Activated effector memory CD4-positive, alpha-beta T cell treated with Interleukin-2 at 50 U/mL for 16 hours (primary cell): ENCODE data around the gene SLIT3.

Source experiments
- DNase-seq: peaks from one replicate; pipeline ENCODE4 v3.0.0-alpha.2; 2020

SLIT3 gene

DNA sequence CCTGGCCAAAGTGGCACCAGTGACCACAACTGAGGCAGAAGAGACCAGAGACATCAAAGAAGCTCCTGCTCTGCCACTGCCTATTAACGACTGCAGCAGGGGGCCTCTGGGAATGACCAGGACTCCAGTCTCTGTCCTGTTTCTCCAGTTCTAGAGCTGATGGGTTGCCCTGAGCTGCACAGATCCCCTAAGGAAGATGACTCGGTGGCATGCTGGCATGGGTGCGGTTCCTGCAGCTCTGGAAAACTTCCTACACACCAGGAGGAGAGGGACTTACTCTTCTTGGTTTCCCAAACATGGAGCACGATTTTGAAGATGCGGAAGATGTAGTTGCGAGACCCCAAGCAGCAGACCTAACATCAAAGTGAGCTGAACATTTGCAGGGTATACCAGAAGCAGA, 2.7 kb downstream of the SLIT3 start:
- DNase-seq: no peak

DNA sequence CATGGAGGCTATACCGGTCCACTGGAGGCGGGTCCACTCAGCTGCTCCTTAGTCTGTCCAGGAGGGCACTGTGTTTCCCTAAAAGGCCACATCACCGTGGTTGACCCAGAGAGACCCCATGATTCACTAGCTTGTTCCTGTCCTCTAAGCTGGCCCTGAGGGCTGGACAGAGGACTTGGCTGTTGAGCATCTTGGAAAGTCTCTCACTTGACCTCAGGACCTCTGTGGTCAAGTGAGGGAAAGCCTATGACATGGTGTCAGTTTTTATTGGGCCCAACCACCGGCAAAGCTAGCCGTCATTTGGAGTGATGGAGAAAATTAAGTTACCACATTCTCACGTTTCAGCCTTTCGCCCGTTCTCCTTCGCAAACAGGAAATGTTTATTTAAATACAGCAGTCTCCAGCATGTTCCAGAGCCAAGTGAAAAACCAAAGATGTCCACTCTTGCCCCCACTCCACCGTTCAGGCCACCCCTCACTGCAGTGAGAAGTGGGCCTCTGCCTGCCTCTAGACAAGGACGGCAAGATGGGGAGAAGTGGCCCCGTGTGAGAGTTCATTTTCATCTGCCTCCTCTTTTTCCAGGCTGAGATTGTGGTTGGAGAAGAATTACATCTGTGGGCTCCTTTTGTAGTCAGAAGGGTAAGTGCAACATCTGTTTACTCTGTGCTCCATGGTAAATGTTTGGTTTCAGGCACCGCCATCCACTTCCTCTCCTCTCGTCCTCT, 4.4 kb downstream of the SLIT3 start:
- no peak for DNase-seq

- DNase-seq: no peak
Observed at GRCh38 chr5:169295306-169295705, 5.6 kb downstream of the SLIT3 start.

DNA sequence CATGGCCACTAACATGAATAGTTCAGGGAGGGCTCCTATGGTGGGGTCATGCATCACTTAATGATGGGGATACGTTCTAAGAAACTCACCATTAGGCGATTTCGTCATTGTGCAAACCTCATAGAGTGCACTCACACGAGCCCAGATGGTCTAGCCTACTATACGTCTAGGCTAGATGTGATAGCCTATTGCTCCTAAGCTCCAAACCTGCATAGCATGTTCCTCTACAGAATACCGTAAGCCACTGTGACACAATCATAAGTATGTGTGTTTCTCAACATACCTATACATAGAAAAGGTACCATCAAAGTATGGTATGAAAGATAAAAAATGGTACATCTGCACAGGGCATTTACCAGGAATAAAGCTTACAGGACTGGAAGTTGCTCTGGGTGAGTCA, 6.3 kb downstream of the SLIT3 start:
- DNase-seq: no peak

DNA sequence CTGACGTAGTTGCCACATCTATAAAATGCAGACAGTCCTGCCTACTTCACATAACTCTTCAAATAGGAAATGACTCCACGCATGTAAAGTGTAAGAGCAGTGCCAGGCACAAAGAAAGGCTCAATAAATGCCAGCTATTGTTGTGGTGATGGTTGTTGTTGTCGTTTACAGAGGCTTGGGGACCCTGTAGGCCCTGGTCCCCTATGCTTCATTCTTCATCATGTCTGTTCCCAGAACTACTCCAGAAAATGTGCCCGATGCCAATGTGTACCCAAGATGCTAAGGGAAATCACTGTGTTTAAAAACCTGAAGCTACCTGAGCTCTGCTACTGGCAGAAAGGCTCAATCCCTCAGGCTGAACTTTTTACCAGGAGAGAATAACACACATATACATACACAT, 9.1 kb downstream of the SLIT3 start:
- no peak for DNase-seq

GRCh38 chr5:169290895-169291294, 10.0 kb downstream of the SLIT3 start:
- no peak for DNase-seq

DNA sequence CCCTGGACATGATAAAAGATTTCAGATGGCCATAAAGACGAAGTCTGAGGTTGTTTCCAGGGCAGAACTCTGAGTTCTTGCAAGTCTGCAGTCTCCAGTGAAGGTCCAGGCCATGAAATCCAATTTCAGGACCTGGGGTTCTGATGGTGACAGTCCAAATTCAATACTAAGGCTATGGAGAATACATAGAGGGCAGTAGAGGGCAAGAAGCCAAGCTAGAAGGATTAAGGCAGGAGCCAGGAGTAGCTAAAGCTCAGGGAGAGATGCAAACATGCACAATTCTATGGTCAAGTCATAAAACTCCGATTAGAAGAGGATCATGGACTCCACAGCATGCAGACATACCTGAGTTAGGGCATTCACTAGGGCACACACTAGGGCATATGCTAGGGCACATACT, 11.4 kb downstream of the SLIT3 start:
- DNase-seq: no peak

- DNase-seq: no peak
Observed at GRCh38 chr5:169288066-169288930, 12.6 kb downstream of the SLIT3 start.

- DNase-seq: no peak
Observed at GRCh38 chr5:169287529-169287928, 13.4 kb downstream of the SLIT3 start.

GRCh38 chr5:169286572-169287300, 14.2 kb downstream of the SLIT3 start:
- DNase-seq: no peak

DNA sequence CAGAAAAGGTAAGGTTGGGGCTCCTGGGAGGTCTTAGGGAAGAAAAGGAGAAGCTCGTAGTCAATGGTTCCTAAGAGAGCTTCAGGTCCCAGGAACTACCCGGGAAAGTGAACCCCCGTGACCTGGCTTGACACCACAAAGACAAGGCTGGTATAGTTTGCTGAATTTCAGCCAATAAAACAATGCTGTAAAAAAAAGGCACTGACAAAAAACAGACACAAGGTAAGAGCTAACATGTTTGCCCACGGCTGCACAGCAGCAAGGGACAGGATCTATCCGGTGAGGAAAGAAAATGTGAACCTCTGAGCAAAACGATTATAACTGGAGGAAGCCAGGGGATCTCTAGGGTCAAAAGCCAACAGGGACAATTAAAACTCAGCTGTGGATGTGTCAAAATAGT, 17.1 kb downstream of the SLIT3 start:
- DNase-seq: no peak

DNA sequence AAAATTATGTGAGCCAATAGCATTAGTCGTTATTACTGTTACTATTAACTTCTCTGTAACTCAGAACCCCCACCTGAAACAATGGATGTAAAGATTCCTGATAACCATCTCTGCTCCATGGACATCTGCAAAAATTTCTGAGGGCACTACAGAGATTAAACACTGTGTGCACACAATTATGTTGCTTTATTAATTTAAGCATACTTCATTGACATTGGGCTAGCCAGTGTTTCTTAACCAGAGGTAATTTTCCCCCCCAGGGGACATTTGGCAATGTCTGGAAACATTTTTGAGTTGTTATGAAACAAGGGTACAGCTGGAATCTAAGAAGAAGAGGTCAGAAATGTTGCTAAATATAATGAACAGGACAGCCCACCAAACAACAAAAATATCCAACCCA, 19.3 kb downstream of the SLIT3 start:
- DNase-seq: no peak

GRCh38 chr5:169280696-169281095, 20.2 kb downstream of the SLIT3 start:
- DNase-seq: no peak

GRCh38 chr5:169280286-169280685, 20.7 kb downstream of the SLIT3 start:
- no peak for DNase-seq

- no peak for DNase-seq
Observed at GRCh38 chr5:169279125-169279524, 21.8 kb downstream of the SLIT3 start.

DNA sequence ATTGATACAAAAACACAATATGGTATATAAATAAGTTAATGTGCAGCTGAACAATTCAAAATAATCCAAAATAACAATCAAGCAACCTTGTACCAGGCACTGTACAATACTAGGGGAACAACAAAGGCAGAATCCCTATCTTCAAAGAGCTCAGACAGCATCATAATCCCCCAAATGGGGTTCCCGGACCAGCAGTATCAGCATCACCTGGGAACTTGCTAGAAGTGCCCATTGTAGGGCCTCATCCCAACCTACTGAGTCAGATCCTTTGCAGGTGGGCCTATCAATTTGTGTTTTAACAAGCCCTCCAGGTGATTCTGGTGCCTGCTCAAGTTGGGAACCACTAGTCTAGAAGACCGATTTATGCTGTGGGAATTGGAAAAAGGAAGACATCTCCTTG, 27.1 kb downstream of the SLIT3 start:
- DNase-seq: no peak

DNA sequence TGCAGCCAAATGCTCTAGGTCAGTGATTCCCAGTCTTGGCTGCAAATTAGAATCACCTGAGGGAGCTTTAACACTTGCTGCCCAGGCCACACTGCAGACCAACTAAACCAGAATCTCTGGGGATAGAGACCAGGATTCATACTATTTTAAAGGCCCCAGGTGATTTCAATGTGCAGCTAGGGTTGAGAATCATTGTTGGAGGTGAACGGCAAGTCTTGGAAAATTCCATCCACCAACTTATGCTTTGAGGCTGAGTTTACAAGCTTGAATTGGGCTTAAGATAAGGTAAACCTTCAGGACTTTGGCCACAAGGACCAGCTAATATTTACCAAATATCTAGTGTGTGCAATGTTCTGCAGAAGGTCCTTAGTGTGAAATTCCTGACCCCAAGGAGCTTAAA, 27.5 kb downstream of the SLIT3 start:
- no peak for DNase-seq

DNA sequence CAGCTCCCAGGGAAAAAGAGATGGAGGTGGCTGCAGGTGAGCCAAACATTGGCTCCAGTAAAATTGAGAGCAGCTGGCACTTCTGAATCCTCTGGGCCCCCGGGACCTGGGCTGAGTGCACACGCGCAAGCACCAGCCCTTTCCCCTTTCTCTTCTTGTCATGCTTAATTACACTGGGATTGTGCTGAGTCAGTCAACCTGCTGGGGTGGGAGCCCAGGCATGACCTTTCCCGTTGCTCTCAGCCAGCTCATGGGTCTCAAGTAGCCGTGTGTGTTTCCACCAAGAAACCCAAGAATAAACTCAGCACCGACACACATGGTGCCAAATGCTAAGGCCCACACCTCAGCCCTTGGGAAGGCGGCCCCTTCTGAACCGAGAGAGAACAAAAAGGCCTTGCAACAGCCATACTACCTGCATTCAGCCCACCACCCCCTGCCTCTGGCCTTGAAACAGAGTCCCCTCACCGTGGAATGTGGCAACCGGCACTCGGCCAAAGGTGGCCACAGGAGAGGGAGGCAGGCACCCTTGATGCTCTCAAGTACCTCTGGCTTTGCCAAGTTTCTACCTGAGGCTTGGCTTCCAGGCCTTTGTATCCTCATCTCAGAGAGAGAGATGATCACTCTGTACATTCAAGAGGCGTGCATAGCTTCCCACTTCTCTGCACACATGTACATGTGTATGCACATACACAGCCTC, 28.1 kb downstream of the SLIT3 start:
- DNase-seq: no peak

DNA sequence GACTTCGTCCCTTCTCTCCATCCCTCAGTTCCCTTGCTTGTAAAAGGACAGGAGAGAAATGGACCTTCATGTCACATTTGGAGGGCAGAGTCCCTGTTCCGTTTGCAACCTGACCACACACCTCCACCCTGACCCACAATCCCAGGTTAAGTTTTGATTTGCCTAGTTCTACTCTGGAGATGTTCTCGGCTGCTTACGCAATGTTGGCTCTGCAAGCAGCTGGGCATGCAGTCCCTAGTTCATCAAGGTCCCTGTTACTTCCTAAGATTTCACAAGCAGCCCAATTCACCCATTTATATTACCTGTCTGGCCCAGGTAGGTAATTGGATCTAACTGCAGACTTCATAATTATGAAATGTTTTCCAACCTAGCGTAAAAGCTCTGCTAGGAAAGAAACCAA, 28.8 kb downstream of the SLIT3 start:
- DNase-seq: no peak

DNA sequence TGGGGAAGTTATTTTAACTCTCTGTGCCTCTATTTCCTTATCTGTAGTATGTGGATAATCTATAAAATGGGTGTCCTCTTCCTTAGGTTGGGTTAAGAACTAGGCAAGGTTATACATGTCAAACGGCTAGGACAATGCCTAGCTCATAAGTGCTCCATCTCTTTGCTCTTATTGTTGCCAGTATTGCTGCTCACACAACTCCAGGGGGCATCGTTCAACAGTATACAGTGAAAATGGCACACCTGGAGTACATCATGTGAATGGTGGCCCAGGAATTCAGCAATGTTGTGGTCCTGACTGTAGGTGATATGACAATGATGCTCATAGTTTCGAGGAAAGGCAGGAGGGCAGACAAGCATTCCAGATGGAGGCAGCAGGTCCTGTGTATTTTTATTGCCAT, 30.1 kb downstream of the SLIT3 start:
- no peak for DNase-seq

DNA sequence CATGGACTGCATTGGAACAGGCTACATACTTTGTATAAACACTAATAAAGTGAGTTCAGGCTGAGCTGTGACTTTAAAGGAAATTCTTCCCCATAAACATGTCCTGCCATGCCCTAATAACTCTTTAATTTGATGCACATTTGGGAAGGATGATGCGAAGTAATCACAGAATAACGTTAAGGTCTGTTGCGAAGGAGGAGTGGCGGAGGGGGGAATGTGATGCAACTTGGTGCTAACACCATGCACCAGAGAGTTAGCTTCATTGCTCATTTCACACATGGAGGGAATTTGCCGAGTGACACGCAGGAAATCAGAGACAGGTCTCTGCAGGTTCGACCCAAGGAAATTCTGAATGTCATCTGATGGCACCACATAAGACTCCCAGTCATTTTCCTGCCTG, 32.9 kb downstream of the SLIT3 start:
- no peak for DNase-seq

DNA sequence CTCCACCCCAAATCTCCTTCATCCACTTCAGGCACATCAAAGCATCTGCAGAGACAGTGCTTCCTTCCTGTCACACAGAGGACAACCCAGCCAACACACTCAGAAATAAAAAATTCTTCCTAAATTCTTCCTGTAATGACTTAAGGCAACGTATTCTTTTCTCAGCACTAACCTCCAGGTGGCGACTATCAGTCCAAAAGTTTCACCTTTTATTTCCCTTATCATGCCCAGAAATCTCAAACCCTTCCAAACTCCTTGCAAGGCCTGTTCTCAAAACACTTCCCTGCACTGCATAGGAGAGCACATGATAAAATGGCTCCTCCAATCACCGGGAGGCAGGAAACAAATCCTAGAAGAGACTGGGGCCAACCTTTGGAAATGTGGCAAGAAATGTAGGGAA, 35.1 kb downstream of the SLIT3 start:
- no peak for DNase-seq

- DNase-seq: no peak
Observed at GRCh38 chr5:169263591-169263990, 37.3 kb downstream of the SLIT3 start.
